Stimulated activated CD4-positive, alpha-beta T cell treated with anti-CD3 and anti-CD28 coated beads, Interleukin-4, amount 100 ng/mL, for 4 hours (primary cell): ENCODE data around the gene MRPL16.
"Not testable (repeated sequence)": the region's sequence is repeated elsewhere in the genome, so short reads cannot be mapped to it uniquely, and the experiment has no call there.

ENCODE experiments used
- DNase-seq, 2 experiments: peaks; one replicate each; pipeline ENCODE4 v3.0.0-alpha.2; 2020

Gene MRPL16

GRCh38 chr11:59810911-59811259, 307 bp upstream of the MRPL16 start:
- DNase-seq: no peak

GRCh38 chr11:59807047-59807610, 3.4 kb downstream of the MRPL16 start:
- no peak for DNase-seq

DNA sequence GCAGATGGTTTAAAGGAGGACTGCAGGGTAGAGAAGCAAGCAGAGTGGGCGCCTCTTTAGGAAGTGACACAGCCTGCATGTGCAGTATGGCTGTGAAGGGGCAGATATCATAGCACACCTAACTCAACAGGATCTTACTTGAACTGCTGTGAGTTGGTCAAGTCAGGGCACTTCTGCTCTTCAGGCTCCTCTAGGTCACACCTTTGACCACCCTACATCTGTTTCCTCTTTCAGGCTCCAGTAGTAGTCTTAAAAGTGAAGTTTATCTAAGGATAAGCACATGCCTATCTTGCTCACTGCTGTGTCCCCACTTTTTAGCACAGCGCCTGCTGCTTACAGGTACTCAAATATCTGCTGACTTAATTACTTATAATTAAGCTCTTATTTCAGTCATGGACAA, 6.5 kb downstream of the MRPL16 start:
- DNase-seq: no peak

DNA sequence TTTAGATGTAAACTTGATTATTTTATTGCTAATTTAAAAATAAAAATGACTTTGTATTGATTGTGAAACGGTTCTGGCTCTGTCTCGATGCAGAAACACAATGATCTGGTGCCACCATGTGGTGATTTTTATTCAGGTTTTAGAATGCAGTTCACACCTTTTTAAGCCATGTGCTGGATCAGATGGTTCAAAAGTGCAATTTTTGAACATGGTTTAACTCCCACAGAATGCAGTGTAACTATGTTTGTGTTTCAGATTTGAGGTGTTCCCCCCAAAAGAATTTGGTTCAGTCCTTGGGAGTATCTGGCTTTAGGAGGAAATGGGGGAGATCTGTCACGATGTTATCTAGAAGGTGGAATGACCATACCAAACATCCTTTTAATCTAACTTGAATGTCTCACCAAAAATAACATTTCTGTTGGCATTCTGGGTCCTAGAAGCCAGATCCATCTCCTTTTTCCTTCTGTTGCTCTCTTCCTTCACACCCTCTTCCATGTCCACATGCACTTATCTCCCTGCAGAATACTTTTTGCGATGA, 7.9 kb downstream of the MRPL16 start:
- DNase-seq: peak in 1 of 2 experiments; percentile 25

DNA sequence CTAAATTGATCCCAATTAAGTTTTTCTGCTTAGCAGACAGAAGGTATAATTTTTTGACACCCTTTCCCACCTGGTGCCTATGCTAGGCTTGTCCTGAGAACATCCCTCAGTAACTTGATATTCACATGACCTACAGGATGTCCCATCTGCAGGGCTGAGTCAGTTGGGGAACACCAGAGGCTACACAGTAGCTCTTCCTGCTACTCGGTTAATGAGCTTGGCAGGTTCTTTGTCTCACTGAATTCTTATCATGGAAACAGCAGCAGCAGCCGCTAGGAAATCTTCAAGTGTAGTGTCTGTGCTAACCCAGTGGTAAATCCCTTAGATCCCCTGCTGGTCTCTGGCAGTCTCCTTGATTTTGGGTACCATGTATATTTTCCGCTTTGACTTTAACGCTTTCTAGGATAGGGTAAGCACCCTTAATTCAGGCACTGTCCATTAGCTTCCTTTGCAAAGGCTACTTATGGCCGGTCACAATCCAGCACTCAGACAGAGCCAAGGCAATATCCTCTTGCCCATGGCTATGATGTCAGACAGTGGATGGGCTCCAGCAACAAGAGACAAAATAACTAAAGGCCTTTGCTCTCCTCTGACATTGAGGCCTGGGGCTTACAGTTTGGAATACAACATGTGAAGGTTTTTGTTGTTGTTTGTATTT, 8.5 kb downstream of the MRPL16 start:
- DNase-seq: no peak

DNA sequence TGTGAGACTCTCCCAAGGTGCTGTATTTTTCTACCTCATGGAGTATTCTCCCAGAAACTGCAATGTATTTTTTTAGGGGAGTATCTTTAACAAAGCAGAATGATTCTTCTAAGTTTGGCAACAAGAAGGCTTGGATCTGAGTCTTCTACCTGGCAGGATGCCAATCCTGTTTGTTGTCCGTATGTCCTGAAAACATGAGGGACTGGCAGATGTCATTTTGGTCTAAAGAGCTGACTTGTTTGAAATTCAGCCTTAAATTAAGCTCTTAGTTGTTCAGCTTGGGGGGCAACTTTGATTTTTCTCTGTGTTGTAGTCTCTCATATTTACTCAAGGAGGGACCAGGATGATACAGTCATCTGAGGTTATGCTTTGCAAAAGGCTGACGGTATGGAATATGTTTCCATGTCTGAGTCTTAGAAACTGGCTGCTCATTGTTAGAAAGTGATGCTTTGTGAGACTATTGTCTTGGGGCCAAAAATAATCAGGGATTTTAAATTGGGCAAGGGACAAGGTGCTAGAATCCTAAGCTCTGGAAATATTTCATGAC, 9.3 kb downstream of the MRPL16 start:
- no peak for DNase-seq

- DNase-seq: no peak
These were observed 10.1 kb downstream of the MRPL16 start for GRCh38 chr11:59800390-59801025.

GRCh38 chr11:59794417-59794816, 16.2 kb downstream of the MRPL16 start:
- DNase-seq: no peak

GRCh38 chr11:59792507-59792906, 18.1 kb downstream of the MRPL16 start:
- DNase-seq: no peak

DNA sequence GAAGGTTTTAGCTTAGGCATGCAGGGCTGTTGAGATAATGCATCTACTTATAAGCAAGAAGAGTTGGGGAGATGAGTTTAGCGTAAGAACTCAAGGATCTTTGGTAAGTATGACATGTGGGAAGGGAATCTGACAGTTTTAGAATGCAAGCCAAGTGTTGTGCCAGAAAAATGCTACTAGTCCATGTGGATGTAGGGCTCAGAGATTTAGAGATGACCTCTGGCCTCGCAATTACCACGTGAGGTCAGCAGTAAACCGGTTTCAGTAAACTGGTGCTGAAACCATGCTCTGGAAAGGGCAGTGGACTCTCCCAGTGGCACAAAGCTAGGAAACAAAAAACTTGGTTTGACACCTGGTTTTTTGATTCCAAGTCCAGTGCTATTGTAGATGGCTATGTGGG, 18.9 kb downstream of the MRPL16 start:
- no peak for DNase-seq

- DNase-seq: no peak
These were observed 22.8 kb downstream of the MRPL16 start for GRCh38 chr11:59787816-59788215.

DNA sequence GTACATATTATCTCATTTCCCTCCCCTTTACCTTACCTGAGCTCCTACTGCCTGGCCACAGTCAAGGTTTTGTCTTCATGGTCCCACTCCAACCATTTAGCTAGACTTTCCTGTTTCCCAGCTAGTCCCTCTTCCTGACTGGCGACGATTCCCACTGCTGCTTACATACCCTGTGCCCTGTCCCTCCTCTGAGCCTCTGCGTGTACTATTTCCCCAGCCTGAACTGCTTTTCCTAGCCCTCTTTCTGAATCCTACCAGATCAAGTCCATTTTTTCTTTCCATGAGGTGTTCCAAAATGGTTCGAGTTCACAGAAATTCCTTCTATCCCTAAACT, 23.4 kb downstream of the MRPL16 start:
- no peak for DNase-seq

- DNase-seq: no peak
These were observed 24.8 kb downstream of the MRPL16 start for GRCh38 chr11:59785818-59786217.

GRCh38 chr11:59784441-59784840, 26.1 kb downstream of the MRPL16 start:
- DNase-seq: not testable (repeated sequence)

GRCh38 chr11:59783632-59784090, 26.9 kb downstream of the MRPL16 start:
- DNase-seq: no peak

GRCh38 chr11:59782080-59782479, 28.5 kb downstream of the MRPL16 start:
- no peak for DNase-seq

GRCh38 chr11:59779487-59779886, 31.1 kb downstream of the MRPL16 start:
- no peak for DNase-seq

DNA sequence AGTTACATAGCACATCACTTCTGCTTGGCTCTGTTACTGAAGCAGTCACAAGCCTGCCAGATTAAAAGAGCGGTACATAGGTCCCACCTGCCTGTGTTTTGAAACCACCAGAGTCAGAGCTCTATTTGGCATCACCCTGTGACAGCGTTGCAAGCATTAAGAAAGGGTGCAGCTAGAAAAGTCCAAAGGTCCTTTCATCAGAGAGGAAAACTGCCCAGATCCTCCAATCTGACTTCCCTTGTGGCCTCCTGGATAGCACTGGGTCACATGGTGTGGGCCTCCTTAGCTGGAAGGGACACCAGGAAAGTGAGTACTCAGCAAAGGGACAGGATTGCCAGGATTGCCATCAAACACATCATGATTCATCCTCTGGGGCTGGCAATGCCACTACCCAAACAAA, 32.5 kb downstream of the MRPL16 start:
- DNase-seq: no peak

GRCh38 chr11:59777104-59777503, 33.5 kb downstream of the MRPL16 start:
- DNase-seq: no peak

GRCh38 chr11:59776210-59777066, 34.1 kb downstream of the MRPL16 start:
- DNase-seq: no peak

DNA sequence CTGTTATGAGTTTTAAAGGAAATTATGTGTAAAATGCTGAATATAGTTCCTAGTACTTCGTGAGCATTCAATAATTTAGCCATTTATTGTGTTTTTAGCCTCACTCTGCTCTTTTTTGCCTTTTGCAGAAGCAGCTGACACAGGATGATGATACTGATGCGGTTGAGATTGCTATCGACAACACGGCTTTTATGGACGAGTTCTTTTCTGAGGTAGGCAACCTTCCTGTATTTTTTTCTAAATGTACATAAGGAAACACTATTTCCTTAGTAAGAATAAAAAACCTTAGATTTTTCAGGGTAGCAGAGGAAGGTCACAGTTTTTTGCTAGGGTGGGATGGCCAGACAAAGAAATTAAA, 37.5 kb downstream of the MRPL16 start:
- no peak for DNase-seq

DNA sequence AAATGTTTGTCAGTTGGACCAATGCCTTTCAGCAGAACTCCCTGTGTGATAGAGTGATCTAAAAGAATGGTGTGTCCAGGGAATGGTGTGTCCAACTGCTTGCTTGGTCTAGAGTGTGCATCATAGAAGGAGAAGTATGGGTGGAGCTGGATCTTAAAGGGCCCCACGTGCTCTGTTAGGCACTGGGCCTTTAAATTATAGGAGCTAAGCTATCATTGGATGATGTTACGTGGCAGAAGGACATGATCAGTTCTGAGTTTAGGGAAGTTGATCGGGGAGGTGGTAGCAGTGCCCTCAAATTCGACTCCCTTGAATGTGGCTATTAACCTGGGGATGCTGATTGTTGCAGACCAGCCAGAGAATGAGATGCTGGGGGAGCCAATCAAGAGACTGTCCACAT, 39.0 kb downstream of the MRPL16 start:
- no peak for DNase-seq

- no peak for DNase-seq
These were observed 39.7 kb downstream of the MRPL16 start for GRCh38 chr11:59770869-59771268.
